Vagina (tissue), 2 donors: ENCODE results near the gene CCDC137. TPM values are rescaled to one million over a fixed set of nuclear protein-coding genes. Genes with fewer than 3 reads are reported as not detected.
"Not testable (repeated sequence)": the region's sequence is repeated elsewhere in the genome, so short reads cannot be mapped to it uniquely, and the experiment has no call there.

Experiments used
- DNase-seq, 2 donors: peaks; one replicate each; pipeline ENCODE4 v3.0.0-alpha.2; 2017; ENCODE audit errors: extremely low spot score in 2 of 2
- H3K27ac ChIP-seq: fragments of 200-600 bp; sonication (generic); one replicate; pipeline ENCODE4 v1.5.1; 2019
- H3K27me3 ChIP-seq: fragments of 200-600 bp; sonication (generic); one replicate; pipeline ENCODE4 v1.5.1; 2019
- H3K36me3 ChIP-seq, 2 donors: fragments of 200-600 bp; sonication (generic); one replicate each; pipeline ENCODE4 v1.5.1; 2017 to 2019
- H3K4me1 ChIP-seq: fragments of 200-600 bp; sonication (generic); one replicate; pipeline ENCODE4 v1.5.1; 2019
- H3K4me3 ChIP-seq, 2 donors: fragments of 200-600 bp; sonication (generic); 1 replicate in 1 of 2; 2 replicates in 1 of 2; pipeline ENCODE4 v1.5.1; 2016 to 2019
- H3K9me3 ChIP-seq: fragments of 200-600 bp; sonication (generic); one replicate; pipeline ENCODE4 v1.5.1; 2019
- POLR2A ChIP-seq, 2 donors: fragments of 450-650 bp; IDR thresholded peaks; one replicate each; pipeline ENCODE4 v1.6.1; 2017; ENCODE audit warnings: antibody characterized with exemption in 2 of 2, mild to moderate bottlenecking in 2 of 2, moderate library complexity in 2 of 2
- POLR2AphosphoS5 ChIP-seq, 2 donors: sonication (generic); formaldehyde crosslinking; IDR thresholded peaks; one replicate each; pipeline ENCODE4 v1.9.0; 2017; ENCODE audit warnings: antibody characterized with exemption in 2 of 2, mild to moderate bottlenecking in 2 of 2, low read depth in 1 of 2; ENCODE audit not compliant: insufficient read depth in 1 of 2
- intact Hi-C: fragments of 100-400 bp; cut with DNase I; formaldehyde crosslinking; loops from one replicate; pipeline ENCODE4 v1.15.1; 2023
- total RNA-seq: library from RNA; depleted of rRNA; stranded (reverse); fragments of >200 nt; gene quantifications from one replicate; pipeline ENCODE4 v1.2.3, GENCODE V29; 2016
- TF ChIP-seq, protein P1 (sequence below), 3 experiments: fragments of 450-650 bp in 2 of 3; fragments of 200-600 bp in 1 of 3; sonication (generic) in 1 of 3; IDR thresholded peaks; one replicate each; pipeline ENCODE4 v1.5.1; 2017 to 2019; ENCODE audit warnings: antibody characterized with exemption in 3 of 3, mild to moderate bottlenecking in 2 of 3, moderate library complexity in 2 of 3

Gene CCDC137
- total RNA-seq, 1 donor from 2014 or later: 13.8 TPM

DNA sequence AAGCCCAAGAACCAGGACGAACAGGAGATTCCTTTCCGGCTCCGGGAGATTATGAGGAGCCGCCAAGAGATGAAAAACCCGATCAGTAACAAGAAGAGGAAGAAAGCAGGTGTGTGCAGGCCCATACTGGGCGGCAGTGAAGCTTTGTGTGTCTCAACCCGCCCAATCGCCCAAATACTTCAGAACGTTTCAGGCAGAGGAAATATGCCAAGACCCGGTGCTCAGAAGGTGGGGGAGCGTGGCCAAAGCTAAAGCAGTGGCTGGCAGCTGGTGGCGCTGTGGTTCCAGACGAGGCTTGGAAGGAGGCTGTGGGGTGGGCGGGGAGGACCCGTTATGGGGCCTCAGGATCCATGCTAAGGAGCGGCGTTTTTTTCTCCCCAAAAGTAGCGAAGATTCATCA, 1.2 kb downstream of the CCDC137 start:
- no peak for DNase-seq
- intact Hi-C loops: no loop called here
- H3K36me3 ChIP-seq: peaks cover 0 to 39% of the 10 kb centered on the region in 2 donors
- no peaks in the 10 kb centered on the region for H3K9me3 ChIP-seq
- no peak overlapping the region for H3K27ac ChIP-seq
- H3K27me3 ChIP-seq: no peaks in the 10 kb centered on the region
- peaks cover 29% of the 10 kb centered on the region for H3K4me1 ChIP-seq
- peak overlapping the region; percentile 99 for H3K4me3 ChIP-seq
- TF ChIP-seq, protein P1, sequence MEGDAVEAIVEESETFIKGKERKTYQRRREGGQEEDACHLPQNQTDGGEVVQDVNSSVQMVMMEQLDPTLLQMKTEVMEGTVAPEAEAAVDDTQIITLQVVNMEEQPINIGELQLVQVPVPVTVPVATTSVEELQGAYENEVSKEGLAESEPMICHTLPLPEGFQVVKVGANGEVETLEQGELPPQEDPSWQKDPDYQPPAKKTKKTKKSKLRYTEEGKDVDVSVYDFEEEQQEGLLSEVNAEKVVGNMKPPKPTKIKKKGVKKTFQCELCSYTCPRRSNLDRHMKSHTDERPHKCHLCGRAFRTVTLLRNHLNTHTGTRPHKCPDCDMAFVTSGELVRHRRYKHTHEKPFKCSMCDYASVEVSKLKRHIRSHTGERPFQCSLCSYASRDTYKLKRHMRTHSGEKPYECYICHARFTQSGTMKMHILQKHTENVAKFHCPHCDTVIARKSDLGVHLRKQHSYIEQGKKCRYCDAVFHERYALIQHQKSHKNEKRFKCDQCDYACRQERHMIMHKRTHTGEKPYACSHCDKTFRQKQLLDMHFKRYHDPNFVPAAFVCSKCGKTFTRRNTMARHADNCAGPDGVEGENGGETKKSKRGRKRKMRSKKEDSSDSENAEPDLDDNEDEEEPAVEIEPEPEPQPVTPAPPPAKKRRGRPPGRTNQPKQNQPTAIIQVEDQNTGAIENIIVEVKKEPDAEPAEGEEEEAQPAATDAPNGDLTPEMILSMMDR (IDR thresholded peaks at IDR 0.05): no peak
- peak in 1 of 2 donors; percentile 36 for TF ChIP-seq POLR2AphosphoS5 (IDR thresholded peaks at IDR 0.05; ENCODE audit: insufficient read depth in 1 of 2, low read depth in 1 of 2)

DNA sequence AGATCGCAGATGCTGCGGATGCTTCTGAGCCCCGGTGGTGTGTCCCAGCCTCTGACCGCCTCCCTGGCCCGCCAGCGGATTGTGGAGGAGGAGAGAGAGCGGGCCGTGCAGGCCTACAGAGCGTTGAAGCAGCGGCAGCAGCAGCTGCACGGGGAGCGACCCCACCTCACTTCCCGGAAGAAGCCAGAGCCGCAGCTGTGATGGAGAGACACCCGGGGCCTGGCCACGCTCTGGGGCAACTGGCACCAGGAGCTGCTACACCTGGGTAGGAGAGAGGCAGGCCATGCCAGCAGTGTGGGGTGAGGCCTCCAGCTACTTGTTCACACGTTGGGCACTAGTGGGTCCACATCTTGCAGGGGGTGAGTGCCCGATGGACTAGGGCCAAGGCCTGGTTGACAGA, 6.0 kb downstream of the CCDC137 start:
- Histone ChIP-seq H3K4me3 (no peak overlapping the region), H3K27ac (no peak overlapping the region), H3K36me3 (peaks cover 0 to 44% of the 10 kb centered on the region in 2 donors), H3K27me3 (no peaks in the 10 kb centered on the region), H3K4me1 (peaks cover 8% of the 10 kb centered on the region), H3K9me3 (no peaks in the 10 kb centered on the region)
- intact Hi-C loops: no loop called here
- no peak for DNase-seq
- TF ChIP-seq, protein P1 (IDR thresholded peaks at IDR 0.05): no peak
- no peak for TF ChIP-seq POLR2AphosphoS5 (IDR thresholded peaks at IDR 0.05; ENCODE audit: insufficient read depth in 1 of 2, low read depth in 1 of 2)
- no peak for TF ChIP-seq POLR2A (IDR thresholded peaks at IDR 0.05)

GRCh38 chr17:81672954-81673353, 6.4 kb downstream of the CCDC137 start:
- no peak overlapping the region for H3K27ac ChIP-seq
- no peak for DNase-seq
- TF ChIP-seq, protein P1 (IDR thresholded peaks at IDR 0.05): no peak
- no peak for TF ChIP-seq POLR2AphosphoS5 (IDR thresholded peaks at IDR 0.05; ENCODE audit: insufficient read depth in 1 of 2, low read depth in 1 of 2)
- no peak for TF ChIP-seq POLR2A (IDR thresholded peaks at IDR 0.05)
- intact Hi-C loops: no loop called here
- peaks cover 0 to 44% of the 10 kb centered on the region in 2 donors for H3K36me3 ChIP-seq
- no peak overlapping the region for H3K4me3 ChIP-seq
- H3K27me3 ChIP-seq: no peaks in the 10 kb centered on the region
- peaks cover 4% of the 10 kb centered on the region for H3K4me1 ChIP-seq
- H3K9me3 ChIP-seq: no peaks in the 10 kb centered on the region

GRCh38 chr17:81673561-81674258, 7.2 kb downstream of the CCDC137 start:
- no peak for TF ChIP-seq POLR2A (IDR thresholded peaks at IDR 0.05)
- TF ChIP-seq, protein P1 (IDR thresholded peaks at IDR 0.05): no peak
- no peak for TF ChIP-seq POLR2AphosphoS5 (IDR thresholded peaks at IDR 0.05; ENCODE audit: insufficient read depth in 1 of 2, low read depth in 1 of 2)
- Histone ChIP-seq H3K27ac (no peak overlapping the region), H3K36me3 (peaks cover 0 to 44% of the 10 kb centered on the region in 2 donors)

DNA sequence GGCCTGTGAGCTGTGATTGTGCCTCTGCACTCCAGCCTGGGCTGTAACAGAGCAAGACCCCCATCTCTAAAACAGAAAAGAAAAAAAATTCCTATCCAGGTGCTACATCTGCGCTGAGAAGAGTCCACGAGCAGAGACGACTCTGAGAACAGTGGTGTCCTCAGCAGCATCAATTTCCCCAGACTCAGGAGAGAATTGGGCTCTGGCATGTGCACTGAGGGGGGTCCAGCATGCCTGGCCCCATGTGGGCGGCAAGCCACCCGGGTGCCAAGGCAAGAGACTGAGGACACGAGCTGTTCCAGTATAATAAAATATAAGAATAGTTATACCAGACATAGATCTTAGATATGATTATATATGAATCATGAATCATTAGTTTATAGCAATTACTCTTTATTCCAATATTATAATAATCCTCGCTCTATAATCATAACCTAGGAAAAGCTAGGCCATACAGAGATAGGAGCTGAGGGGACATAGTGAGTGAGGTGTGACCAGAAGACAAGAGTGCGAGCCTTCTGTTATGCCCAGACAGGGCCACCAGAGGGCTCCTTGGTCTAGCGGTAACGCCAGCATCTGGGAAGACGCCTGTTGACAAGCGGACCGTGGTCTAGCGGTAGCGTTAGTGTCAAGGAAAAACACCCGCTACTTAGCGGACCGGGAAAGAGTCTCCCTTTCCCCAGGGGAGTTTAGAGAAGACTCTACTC, 9.1 kb downstream of the CCDC137 start:
- H3K4me3 ChIP-seq: not testable (repeated sequence)

More at GRCh38 chr17:81673561-81674258, 7.2 kb downstream of the CCDC137 start:
- Histone ChIP-seq H3K4me3 (no peak overlapping the region), H3K9me3 (no peaks in the 10 kb centered on the region), H3K27me3 (no peaks in the 10 kb centered on the region), H3K4me1 (no peaks in the 10 kb centered on the region)
- intact Hi-C loops: no loop called here
- DNase-seq: no peak

More for the DNA sequence above, 9.1 kb downstream of the CCDC137 start:
- H3K9me3 ChIP-seq, H3K27ac ChIP-seq, H3K4me1 ChIP-seq, H3K27me3 ChIP-seq, DNase-seq, intact Hi-C loops: not testable (repeated sequence)
- TF ChIP-seq, protein P1 (IDR thresholded peaks at IDR 0.05): peak in 2 of 3 experiments; percentile 8 to 45
- peaks cover 0 to 27% of the 10 kb centered on the region in 2 donors for H3K36me3 ChIP-seq
